NCI-H69 (cell line): ENCODE data around the gene PBX1.
"Not testable (repeated sequence)": the region's sequence is repeated elsewhere in the genome, so short reads cannot be mapped to it uniquely, and the experiment has no call there.

Experiments
- DNase-seq: peaks from one replicate; lab custom pipeline; 2025; lab: John Stamatoyannopoulos, UW

Gene PBX1

DNA sequence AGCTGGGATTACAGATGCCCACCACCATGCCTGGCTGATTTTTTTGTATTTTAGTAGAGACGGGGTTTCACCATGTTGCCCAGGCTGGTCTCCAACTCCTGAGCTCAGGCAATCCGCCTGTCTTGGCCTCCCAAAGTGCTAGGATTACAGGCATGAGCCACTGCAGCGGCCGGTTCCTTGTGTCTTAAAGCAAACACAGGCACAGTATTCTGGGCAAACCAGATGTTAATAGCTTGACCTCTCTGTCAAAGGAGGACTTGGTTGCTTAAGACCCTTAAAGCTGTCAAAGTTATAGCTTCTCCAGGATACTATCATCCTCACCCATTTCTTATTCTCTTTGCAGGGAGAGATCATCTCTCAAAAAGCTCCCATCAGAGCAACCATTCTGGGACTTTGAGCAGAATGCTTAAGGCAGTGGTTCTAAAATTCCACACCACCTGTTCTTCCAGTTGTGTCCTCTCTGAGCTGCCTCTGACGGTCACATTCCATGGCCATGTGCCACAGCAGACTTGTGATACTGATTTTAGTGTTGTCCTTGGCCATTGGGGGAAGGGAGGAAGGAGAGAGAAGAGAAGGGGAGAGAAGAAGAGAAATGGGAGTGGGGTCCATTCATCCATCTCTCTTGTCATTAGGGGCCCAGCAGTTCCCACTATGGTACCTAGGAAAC, 81.8 kb downstream of the PBX1 start:
- DNase-seq, result no peak

DNA sequence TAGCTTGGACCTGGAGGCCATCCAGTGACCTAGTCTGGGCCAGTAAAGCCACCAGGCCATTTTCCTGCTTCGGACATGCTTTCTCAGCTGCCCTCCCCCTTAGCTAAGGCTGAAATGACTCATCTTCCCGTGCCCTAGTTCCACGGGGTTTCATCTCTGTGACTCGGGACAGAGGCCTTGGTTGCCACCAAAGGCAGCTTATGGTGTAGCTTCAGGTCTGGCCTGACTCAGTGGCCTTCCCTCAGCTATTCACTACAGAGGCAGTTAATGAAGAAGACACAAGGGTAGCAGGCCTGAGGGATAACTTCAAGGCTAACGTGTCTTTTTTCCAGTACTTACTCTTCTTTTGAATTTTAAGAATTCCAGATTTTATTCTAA, 82.4 kb downstream of the PBX1 start:
- DNase-seq, result no peak

DNA sequence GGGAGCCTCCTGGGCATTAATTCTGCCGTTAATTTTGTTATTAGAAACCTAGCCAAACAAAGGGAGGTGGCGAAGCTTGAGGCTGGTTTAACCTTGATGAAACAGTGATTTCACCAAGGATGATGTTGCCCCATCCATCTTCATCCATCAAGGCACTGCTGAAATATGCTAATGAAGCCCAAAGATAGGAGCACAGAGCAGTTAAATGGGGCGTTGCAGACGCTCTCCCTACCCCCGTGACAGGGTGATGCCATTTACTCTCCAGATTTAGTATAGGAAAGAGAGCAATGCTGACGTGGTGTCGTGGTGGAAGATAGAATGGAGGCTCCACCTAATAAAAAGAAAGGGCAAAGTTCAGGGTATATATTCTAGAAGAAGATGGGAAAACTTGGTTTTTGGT, 84.0 kb downstream of the PBX1 start:
- no peak for DNase-seq

DNA sequence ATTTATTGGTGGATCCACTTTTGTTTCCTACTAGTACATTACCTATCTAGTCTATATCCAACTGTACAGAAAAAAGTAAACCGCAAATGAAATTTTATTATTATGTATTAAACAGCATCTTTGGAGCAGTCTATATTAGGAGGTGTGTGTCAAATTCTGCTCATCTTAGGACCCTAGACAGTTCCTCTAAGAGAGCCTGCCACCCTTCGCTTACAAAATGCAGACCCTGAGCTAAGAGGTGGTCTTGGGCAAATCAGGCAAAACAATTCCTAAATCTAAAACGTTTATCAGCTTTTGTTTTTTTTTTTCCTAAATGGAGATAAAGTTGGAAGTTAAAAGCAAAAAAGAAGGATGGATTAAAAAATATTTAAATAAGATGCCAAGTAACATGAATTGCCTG, 85.3 kb downstream of the PBX1 start:
- DNase-seq, result no peak

DNA sequence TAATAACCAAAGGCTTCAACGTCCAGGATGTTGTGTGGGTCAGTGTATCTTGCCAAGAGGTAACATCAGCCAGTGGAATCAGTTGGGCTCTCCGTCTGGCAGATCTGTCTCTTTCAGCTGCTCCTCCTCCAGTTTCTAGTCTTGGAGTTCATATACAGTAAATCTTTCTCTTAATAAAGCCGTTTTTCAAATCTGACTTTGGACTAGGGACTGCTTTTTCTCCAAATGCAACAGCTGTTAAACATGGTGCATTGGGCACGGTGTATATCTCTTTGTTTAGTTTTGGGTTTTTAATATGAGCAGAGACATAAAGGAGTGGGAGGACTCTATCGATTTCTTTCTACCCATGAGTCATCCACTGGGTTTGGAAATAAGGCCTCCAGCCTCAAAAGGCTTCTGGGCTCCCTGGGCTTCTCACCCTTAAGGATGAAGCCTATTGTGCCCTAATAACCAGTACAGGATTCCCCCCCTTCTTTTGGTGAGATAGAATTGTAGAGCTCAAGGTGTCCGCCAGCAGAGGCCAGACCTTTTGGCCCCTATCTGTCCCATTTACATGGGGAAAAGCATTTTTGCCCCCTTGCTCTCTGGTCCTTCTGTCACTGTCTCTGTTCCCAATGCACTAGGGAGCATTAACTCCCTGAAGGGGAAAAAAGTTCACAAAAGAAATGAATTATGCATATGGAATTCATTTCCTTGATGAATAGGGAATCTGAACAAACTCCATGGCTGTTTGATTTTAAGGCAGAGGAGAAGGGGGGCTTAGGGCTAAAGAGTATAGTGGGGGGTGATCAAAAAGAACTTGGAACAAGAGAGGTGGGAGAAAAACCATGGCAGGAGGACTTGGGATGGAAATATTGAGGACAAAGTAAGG, 86.0 kb downstream of the PBX1 start:
- DNase-seq, result peak; percentile 16

DNA sequence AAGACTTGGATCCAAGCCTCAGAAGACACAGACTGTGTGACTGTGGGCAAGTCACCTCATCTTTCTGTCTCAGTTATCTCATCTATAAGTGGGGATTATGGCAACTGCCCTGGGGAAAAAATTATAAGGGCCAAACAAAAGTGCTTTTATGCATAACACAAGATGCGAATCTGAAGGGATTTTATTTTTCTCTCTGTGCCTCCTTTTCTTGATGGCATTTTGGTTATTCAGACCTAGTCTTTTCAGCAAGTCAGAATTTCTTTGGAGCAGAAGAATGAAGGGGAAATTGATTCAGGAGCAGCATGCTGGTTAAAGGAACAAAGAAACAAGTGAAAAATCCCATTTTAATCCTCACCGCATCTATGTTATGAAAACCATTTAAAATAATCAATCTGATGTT, 86.9 kb downstream of the PBX1 start:
- no peak for DNase-seq

DNA sequence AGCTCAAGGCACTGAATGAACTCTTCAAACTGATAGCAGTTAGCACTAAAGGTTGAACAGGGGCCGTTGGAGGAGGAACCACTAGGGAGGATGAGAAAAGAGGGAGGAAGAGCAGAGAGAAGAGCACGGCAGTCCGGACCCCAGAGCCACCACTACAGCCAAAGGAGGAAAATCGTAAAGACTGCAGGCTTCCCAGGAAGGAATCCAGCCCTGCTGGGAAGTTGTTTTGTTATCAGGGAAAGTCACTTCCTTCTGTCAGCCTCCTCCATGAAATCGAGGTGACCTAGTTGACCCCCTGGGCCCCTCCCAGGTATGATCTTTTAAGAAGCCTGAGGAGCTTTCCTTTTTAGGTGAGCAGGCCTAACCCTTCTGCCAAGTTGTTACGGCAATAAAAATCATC, 88.2 kb downstream of the PBX1 start:
- no peak for DNase-seq

DNA sequence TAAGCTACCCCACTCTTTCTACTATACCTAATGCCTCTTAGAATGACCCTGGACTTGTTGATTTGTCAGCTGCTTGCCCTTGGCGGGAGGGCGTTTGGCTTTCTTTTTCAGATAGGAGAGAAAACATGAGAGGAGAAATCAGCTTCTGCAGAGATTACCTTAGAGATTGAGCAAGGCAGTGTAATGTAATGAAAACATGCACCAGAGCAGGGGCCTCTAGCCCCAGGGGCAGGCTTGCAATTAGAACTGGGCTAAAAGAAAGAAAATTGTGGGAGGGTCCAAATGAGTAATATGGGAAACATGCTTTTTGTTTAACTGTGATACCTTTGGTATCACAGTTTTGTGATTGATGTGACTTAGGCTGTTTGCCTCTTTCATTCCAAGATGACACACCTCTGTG, 89.7 kb downstream of the PBX1 start:
- DNase-seq, result no peak

DNA sequence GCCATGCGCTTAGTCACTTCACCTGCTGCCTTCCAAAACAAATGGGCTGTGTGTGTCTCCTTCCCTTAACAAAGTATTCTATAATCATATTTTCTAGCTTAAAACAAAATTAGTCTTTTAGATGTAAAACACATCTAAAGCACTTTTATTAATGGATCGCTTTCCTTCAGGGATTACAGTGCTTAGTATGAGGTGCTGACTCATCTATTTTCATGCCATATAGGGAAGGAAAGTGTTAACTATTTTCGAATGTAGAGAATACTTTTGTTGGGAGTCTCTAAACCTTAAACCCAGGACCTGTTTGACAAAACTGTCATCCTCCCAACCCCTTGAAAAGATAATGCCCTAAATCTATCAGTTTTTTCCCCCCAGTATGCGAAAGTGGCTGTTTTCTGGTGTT, 90.2 kb downstream of the PBX1 start:
- DNase-seq, result no peak

DNA sequence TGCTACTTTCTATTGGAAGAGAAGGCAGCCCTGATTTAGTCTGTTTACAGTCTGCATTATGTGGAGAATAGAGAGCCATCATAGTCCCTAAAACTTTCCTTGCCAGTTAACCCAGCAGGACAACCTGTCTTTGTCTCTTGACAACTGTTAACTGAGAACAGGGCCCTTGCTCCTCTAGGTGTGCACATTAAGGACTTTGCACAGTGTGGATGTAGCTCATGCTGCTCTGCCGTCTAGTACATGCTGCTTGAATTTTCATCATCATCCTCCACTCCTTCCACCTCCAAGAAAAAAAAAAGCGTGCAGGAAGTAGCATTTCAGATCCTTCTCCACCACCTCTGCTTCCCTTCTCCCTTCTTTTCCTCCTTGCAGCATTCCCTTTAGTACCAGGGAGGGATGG, 91.5 kb downstream of the PBX1 start:
- no peak for DNase-seq

DNA sequence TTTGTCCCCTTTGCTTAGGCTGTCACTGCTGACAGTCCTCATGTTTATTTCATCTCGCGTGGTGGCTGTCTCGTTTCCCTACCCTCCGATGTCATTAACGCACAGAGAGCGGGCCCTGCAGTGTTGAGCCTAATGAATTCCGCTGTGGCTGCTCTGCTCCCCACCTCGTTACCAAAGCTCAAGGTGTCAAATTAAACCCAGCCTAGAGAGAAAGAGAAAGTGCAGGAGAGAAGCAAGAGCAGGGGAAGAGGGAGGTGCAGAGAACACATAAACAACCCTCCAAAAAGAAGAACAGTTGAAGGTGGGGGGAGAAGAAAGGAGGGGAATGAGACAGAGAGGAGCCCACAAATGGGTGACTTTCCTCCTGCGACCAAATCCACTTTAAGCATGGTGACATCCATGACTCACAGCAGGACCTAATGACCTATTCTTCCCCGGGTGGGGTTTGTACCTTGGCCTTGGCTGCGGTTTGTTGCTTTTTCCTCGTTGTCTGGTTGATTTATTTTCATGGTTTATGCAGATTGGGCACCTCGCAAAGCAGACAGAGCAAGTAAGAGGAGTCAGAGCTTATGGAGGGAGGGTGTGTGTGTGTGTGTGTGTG, 92.5 kb downstream of the PBX1 start:
- peak; percentile 33 for DNase-seq

DNA sequence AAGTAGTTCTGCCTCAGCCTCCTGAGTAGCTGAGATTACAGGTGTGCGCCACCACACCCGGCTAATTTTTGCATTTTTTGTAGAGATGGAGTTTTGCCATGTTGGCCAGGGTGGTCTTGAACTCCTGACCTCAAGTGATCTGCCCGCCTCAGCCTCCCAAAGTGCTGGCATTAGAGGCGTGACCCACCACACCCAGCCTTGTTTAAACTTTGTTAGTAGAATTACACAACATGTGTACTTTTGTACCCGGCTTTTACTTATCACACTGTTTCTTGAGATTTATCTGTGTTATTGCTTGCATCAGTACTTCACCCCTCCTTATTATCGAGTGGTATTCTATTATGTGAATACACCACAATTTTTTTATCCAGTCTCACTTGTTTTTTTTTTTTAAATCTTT, 94.0 kb downstream of the PBX1 start:
- not testable (repeated sequence) for DNase-seq

DNA sequence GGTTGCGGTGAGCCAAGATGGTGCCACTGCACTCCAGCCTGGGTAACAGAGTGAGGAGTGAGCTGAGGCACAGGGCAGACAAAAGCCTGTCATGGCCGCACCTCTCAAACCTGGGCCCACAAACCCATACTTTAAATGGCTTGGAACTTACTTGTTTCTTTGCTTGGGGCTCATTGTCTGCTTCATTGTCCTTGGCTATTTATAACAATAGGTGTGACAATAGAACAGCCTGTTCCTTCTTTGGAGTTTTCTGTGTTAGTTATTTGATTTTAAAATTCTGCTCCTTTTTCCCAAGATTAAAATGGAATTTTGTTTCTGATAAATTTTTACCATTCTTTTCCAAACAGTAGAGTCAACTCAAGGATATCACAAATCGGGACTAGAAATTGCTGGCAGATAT, 94.7 kb downstream of the PBX1 start:
- no peak for DNase-seq

DNA sequence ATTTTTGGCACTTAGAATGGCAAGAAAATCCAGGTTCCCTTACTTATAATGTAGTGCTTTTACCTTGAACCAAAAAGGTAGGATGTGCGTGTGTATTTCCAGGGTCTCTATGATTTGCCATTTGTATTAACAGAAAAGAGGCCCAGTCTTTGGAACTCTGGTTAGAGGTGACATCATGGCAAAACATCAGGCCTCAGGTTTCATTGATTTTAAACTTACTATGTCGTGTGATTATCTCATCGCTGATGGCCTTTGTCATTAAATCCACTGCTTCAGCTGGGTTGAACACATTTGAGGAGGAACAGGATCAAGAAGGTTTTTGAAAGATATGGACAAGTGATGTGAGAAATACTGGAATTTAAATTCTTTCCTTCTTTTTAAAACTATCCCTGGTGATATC, 95.2 kb downstream of the PBX1 start:
- DNase-seq, result no peak

DNA sequence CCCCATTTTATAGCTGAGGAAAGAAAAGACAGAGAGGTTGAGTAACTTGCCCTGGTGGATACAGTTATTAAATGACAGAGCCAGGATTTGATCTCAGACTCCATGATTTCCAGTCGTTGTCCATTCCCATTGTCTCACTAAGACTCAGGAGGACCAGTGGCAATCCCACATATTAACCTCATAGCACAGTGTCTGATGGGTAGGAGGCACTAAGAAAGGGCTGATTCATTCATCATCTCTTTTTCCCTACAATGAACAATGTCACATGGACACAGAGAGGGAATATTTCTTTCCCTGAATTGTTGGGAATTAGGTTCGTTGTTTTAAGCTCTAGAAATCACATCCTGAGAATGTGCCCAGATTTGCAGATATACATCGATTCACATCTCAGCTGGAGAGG, 99.9 kb downstream of the PBX1 start:
- DNase-seq, result no peak

DNA sequence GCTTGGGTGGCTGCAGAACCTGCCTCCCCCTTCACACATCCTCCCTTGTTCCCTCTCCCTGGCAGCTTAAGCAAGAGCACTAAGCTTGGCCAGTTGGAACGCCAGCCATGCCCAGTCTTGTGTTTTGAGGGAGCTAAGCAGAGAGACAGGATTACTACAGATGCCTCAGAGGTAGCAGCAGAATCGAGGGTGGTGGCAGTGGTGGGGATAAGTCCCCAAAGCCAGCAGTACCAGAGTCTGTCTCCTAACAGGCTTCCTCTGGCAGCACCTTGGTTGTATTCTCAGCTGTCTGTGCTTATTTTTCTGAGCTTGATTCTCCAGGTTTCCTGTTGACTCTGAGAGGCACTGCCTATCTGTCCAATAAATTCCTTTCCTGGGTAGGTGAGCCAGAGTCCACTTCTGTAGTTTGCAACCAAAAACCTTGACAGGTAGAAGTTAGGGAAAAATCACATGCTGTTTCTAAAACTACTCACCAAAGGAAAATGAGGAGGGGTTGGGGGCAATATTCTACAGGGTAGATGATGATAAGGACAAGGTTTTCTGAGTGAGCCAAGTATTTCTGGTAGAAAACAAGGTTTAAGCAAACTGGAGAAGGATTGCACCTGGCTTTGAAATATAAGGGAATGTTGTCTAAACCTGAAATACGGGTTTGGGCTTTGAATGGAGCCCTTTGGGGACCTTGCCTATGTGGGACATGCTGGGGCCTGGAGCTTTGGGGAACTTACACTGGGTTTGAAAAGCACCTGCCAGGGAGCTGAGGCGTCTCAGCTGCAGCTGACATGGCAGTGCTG, 100.8 kb downstream of the PBX1 start:
- DNase-seq, result peak; percentile 12

DNA sequence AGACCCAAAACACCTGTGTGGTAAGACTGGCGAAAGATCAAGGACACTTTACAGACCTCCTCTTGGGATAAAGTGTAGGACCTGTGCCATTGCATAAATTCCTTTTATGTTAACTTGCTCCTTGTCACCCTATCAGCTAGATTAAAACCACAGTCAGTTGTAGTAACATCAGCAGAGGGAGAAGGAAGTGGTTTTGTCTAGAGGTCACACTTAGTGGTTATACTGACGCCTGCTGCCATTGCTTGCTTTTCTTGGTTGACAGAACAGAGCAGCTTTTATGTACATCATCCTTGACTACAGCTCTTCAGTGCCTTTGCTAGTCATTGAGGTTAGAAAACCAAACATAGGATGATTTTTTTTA, 101.4 kb downstream of the PBX1 start:
- no peak for DNase-seq

DNA sequence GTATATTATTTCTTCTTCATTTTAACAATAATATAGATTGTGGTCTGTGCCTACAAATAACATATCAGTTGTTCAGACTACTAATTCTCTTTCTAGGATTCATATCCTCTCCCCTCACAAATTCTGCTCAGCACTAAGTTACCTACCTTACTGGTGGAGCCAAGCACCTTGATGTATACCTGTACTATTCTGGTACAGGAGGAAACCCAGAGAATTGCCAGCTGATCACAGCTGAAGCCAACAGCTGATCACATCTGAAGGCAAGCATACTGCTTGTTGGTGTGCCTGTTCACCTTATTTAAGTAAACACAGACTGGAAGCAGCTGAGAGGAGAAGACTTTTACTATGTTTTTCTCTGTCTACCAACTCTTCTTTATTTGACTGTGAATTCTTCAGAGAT, 101.8 kb downstream of the PBX1 start:
- DNase-seq, result peak; percentile 62

DNA sequence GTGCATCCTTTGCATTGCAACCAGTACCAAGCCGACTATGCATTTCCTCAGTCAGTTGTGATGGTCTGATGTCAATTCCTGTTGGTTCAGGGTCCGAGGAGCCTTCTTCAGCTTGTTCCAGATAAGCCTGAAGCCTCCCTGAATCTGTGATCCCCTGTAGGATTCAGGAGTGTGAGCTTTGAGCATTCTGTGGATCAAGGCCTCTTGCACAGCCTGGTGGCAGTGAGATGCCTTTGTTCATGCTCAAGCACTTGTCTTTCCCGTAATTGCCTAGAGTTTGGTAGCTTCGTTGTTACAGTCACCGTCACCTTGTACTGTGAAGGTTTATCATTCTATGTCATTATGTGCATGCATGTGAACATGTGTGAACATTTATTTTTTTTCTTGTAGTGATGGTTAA, 103.5 kb downstream of the PBX1 start:
- DNase-seq, result no peak

DNA sequence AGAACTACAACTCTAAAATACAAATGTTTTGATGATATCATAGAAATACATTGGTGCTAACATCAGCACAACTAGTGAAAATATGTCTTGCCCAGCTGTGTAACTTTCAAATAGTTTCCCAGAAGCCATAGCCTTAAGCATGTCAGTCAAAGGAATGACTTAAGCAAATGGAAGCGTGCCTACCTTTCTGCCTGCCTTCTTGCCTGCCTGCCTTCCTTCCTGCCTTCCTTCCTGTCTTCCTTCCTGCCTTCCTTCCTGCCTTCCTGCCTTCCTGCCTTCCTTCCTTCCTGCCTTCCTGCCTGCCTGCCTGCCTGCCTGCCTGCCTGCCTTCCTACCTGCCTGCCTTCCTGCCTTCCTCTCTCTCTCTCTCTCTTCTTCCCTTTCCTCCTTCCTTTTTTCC, 104.0 kb downstream of the PBX1 start:
- DNase-seq, result no peak

DNA sequence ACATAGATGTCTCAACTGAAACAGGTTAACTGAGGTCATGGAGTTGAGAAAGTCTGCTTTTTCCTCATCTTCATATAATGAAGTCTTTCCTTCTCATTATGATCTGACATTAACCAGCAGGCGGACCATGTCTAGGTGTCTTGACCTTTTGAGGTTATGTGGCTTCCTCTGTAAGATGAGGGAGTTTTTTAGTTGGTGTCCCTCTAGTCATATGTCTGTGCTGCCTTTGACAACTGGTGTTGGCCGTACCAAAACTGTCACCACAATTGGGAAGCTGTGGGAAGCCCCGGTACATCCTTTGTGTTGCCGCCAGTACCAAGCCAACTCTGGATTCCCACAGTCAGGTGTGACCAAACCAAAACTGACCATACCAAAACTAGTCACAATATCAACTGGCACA, 105.1 kb downstream of the PBX1 start:
- no peak for DNase-seq

DNA sequence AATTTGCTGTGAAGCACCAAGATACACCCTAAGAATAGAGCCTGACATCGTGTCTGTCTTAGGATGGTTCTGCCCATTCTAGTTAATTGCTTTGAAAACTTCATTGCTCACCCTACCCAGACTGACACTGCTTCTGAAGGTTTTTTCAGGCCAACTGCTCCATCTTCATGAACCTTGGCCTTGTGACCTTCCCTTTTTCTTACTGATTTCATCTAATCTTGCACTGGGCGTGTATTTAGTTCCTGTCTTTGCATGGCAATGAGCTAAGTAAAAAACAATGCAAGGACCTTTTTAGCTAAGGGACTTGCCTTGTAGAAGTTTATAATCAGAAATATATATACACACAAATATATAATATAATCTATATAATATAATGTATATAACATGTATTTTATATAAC, 108.0 kb downstream of the PBX1 start:
- no peak for DNase-seq

DNA sequence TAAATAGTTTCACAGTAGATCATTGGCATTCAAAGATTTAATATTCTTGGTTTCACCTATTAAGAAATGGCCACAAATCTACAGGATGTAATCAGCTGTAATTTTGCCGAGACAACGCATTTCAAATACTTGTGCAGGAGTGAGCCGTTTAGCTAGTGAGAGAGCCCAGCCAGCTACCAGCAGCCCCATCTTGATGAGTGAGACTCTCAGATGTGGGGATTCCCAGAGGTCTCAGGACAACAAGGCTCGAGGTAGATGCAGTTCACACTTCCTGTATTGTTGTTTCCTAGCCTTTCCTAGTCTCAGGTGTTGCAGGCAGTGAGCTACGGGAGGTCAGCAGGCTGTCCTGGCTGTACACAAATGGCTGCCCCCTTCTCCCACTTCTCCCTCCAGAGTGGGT, 108.6 kb downstream of the PBX1 start:
- no peak for DNase-seq
